ENCODE data around the gene EIF5A2.

The EIF5A2 gene

GRCh38 chr3:170848292-170848917 is 60.0 kb downstream of the EIF5A2 start:
- DNase-seq: peak; percentile 57

- DNase-seq: no peak
Measured at GRCh38 chr3:170844377-170844776, 64.1 kb downstream of the EIF5A2 start.

GRCh38 chr3:170840291-170840859 is 68.1 kb downstream of the EIF5A2 start:
- DNase-seq: peak; percentile 15

- DNase-seq: no peak
Measured at GRCh38 chr3:170839518-170840100, 68.8 kb downstream of the EIF5A2 start.

Data from NCI-H2171 treated with DMSO at 0.1 percent for 48 hours (cell line).